IMR-90 (cell line): Measurements from ENCODE around the gene YAF2.

Experiments
- BHLHE40 ChIP-seq: fragments of 150-350 bp; IDR thresholded peaks from 2 replicates; pipeline ENCODE4 v1.6.1; 2016; ENCODE audit warnings: mild to moderate bottlenecking, low read depth, low read length
- MXI1 ChIP-seq: IDR thresholded peaks from 2 replicates; pipeline ENCODE4 v1.6.1; 2012; ENCODE audit warnings: low read depth, mild to moderate bottlenecking, low read length, moderate library complexity, borderline replicate concordance
- NFE2L2 ChIP-seq: fragments of 150-350 bp; IDR thresholded peaks from 2 replicates; pipeline ENCODE4 v1.6.1; 2016; ENCODE audit warnings: low read depth, mild to moderate bottlenecking, low read length
- RFX5 ChIP-seq: IDR thresholded peaks from 2 replicates; pipeline ENCODE4 v1.8.0; 2012; ENCODE audit warnings: low read depth, mild to moderate bottlenecking, low read length, moderate library complexity
- TF ChIP-seq, protein P1 (sequence below): conservative IDR thresholded peaks from 2 replicates; pipeline ENCODE4 v1.5.1; 2012; ENCODE audit warnings: mild to moderate bottlenecking, low read depth, low read length, improper control_type of control experiment

DNA sequence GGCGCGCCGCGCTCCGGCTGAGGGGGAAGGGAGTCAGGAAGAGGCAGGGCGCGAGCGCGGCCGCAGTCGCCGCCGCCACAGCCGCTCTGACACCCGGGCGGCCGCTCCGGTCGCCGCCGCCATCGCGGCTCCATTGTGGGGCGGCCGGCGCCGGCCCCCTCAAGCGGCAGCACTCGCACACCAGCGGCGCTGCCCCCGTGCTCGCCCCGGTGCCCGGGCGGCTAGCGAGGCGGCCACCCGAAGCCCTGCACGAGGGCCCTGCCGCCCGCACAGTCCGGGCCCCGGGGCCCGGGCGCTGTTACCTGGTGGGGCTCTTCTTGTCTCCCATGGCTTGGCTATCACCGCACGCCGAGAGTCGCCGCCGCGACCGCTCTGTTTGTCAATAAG is 202 bp downstream of the YAF2 start:
- TF ChIP-seq, protein P1, sequence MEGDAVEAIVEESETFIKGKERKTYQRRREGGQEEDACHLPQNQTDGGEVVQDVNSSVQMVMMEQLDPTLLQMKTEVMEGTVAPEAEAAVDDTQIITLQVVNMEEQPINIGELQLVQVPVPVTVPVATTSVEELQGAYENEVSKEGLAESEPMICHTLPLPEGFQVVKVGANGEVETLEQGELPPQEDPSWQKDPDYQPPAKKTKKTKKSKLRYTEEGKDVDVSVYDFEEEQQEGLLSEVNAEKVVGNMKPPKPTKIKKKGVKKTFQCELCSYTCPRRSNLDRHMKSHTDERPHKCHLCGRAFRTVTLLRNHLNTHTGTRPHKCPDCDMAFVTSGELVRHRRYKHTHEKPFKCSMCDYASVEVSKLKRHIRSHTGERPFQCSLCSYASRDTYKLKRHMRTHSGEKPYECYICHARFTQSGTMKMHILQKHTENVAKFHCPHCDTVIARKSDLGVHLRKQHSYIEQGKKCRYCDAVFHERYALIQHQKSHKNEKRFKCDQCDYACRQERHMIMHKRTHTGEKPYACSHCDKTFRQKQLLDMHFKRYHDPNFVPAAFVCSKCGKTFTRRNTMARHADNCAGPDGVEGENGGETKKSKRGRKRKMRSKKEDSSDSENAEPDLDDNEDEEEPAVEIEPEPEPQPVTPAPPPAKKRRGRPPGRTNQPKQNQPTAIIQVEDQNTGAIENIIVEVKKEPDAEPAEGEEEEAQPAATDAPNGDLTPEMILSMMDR, result no peak
- TF ChIP-seq RFX5 (no peak), MXI1 (no peak), NFE2L2 (no peak), BHLHE40 (no peak)
